Activated B cell treated with CpG ODN at 0.5 μM for 24 hours (primary cell): ENCODE measurements around the gene RIMBP2. TPM values are rescaled to one million over a fixed set of nuclear protein-coding genes. Genes with fewer than 3 reads are reported as not detected.
A peak's percentile ranks its signal among the peaks of the same experiment; 100 is the strongest.

ENCODE experiments used
- ATAC-seq: fragments of 200-7000 bp; cut with Tn5 transposase; one replicate; pipeline ENCODE4 v1.10.0; 2021; ENCODE audit warnings: low read depth, mild to moderate bottlenecking, moderate library complexity
- CTCF ChIA-PET: fragments of 350-600 bp; sonication (Branson Sonifier 250); formaldehyde crosslinking; loops from one replicate; lab custom pipeline; 2021; ENCODE audit warnings: antibody characterized with exemption; lab: Charles Lee
- POLR2A ChIA-PET: fragments of 350-600 bp; sonication (Branson Sonifier 250); formaldehyde crosslinking; loops from one replicate; lab custom pipeline; 2021; ENCODE audit warnings: antibody characterized with exemption; lab: Charles Lee
- DNase-seq: peaks from one replicate; pipeline ENCODE4 v3.0.0; 2022
- H3K27ac Mint-ChIP-seq: one replicate; pipeline ENCODE4 v1.8.0; 2020; ENCODE audit warnings: mixed read lengths
- H3K27me3 Mint-ChIP-seq: one replicate; pipeline ENCODE4 v1.8.0; 2021; ENCODE audit warnings: mixed read lengths
- H3K36me3 Mint-ChIP-seq: one replicate; pipeline ENCODE4 v1.8.0; 2021; ENCODE audit warnings: low read depth, mixed read lengths
- H3K4me1 Mint-ChIP-seq: one replicate; pipeline ENCODE4 v1.8.0; 2021; ENCODE audit warnings: mixed read lengths
- H3K4me3 Mint-ChIP-seq: one replicate; pipeline ENCODE4 v1.8.0; 2020; ENCODE audit warnings: mild to moderate bottlenecking, mixed read lengths
- H3K9me3 Mint-ChIP-seq: one replicate; pipeline ENCODE4 v1.8.0; 2020; ENCODE audit warnings: mixed read lengths
- CTCF ChIP-seq: fragments of 200-600 bp; IDR thresholded peaks from one replicate; pipeline ENCODE4 v1.8.0; 2022; ENCODE audit warnings: antibody characterized with exemption, mild to moderate bottlenecking
- intact Hi-C: fragments of 100-400 bp; cut with micrococcal nuclease; formaldehyde crosslinking; loops from one replicate; pipeline ENCODE4 v1.15.1; 2024
- total RNA-seq: library from RNA; stranded (reverse); gene quantifications from 2 replicates; pipeline ENCODE4 v1.2.3, GENCODE V29; 2022

Gene RIMBP2
- not detected in 2 replicates for total RNA-seq

- Mint-ChIP-seq H3K9me3 (peaks cover 3% of the 10 kb centered on the region), H3K4me3 (no peak within 1 kb of the TSS), H3K27ac (no peak within 1 kb of the TSS), H3K27me3 (peaks cover 41% of the 10 kb centered on the region), H3K36me3 (no peaks in the 10 kb centered on the region), H3K4me1 (peaks cover 6% of the 10 kb centered on the region)
- CTCF ChIA-PET, result no interaction called here
- intact Hi-C loops, result no loop called here
- POLR2A ChIA-PET, result no interaction called here
- no peak for DNase-seq
- ATAC-seq, result no peak
- no peak for TF ChIP-seq CTCF
Measured at GRCh38 chr12:130715998-130716968, at the start of gene RIMBP2. Gene RIMBP2, minus strand, starts transcription at chr12:130716299. Its CDS starts 237,286 bp downstream, at chr12:130479013.

- intact Hi-C loops, result no loop called here
- POLR2A ChIA-PET, result no interaction called here
- H3K4me3 Mint-ChIP-seq, result no peak overlapping the region
- ATAC-seq, result no peak
- no peak for TF ChIP-seq CTCF
- H3K9me3 Mint-ChIP-seq, result no peaks in the 10 kb centered on the region
- no peak overlapping the region for H3K27ac Mint-ChIP-seq
- peaks cover 11% of the 10 kb centered on the region for H3K27me3 Mint-ChIP-seq
- H3K36me3 Mint-ChIP-seq, result no peaks in the 10 kb centered on the region
- peaks cover 10% of the 10 kb centered on the region for H3K4me1 Mint-ChIP-seq
- DNase-seq, result no peak
- CTCF ChIA-PET, result no interaction called here
Measured at GRCh38 chr12:130765186-130765659, 49.1 kb upstream of the RIMBP2 start.

GRCh38 chr12:130764475-130765185, 48.5 kb upstream of the RIMBP2 start:
- CTCF ChIA-PET, result no interaction called here
- Mint-ChIP-seq H3K36me3 (no peaks in the 10 kb centered on the region), H3K4me3 (no peak overlapping the region), H3K27ac (no peak overlapping the region), H3K4me1 (peaks cover 10% of the 10 kb centered on the region), H3K27me3 (peaks cover 11% of the 10 kb centered on the region), H3K9me3 (no peaks in the 10 kb centered on the region)
- ATAC-seq (no peak), DNase-seq (no peak)
- TF ChIP-seq CTCF, result no peak
- intact Hi-C loops, result no loop called here
- POLR2A ChIA-PET, result no interaction called here

- ATAC-seq (no peak), DNase-seq (no peak)
- H3K27ac Mint-ChIP-seq, result no peak overlapping the region
- H3K4me3 Mint-ChIP-seq, result no peak overlapping the region
- no peaks in the 10 kb centered on the region for H3K9me3 Mint-ChIP-seq
- H3K36me3 Mint-ChIP-seq, result no peaks in the 10 kb centered on the region
- ChIA-PET POLR2A (no interaction called here), CTCF (no interaction called here)
- no peak for TF ChIP-seq CTCF
- H3K27me3 Mint-ChIP-seq, result peaks cover 11% of the 10 kb centered on the region
- intact Hi-C loops, result no loop called here
- H3K4me1 Mint-ChIP-seq, result peaks cover 10% of the 10 kb centered on the region
Measured at GRCh38 chr12:130764073-130764472, 48.0 kb upstream of the RIMBP2 start.

- ATAC-seq, result no peak
- H3K4me3 Mint-ChIP-seq, result peak overlapping the region; percentile 8
- CTCF ChIA-PET, result no interaction called here
- H3K4me1 Mint-ChIP-seq, result peaks cover 10% of the 10 kb centered on the region
- H3K9me3 Mint-ChIP-seq, result no peaks in the 10 kb centered on the region
- no peak overlapping the region for H3K27ac Mint-ChIP-seq
- DNase-seq, result no peak
- peaks cover 7% of the 10 kb centered on the region for H3K27me3 Mint-ChIP-seq
- no peaks in the 10 kb centered on the region for H3K36me3 Mint-ChIP-seq
- intact Hi-C loops, result no loop called here
- no peak for TF ChIP-seq CTCF
- POLR2A ChIA-PET, result no interaction called here
Measured at GRCh38 chr12:130762319-130762675, 46.2 kb upstream of the RIMBP2 start.
